GM04504 (cell line): Measurements from ENCODE around the gene CACNB2.
"Not testable (repeated sequence)": the region's sequence is repeated elsewhere in the genome, so short reads cannot be mapped to it uniquely, and the experiment has no call there.

Experiments used
- DNase-seq: peaks from one replicate; pipeline ENCODE4 v3.0.0-alpha.2; 2012; ENCODE audit warnings: low read depth

CACNB2 gene

DNA sequence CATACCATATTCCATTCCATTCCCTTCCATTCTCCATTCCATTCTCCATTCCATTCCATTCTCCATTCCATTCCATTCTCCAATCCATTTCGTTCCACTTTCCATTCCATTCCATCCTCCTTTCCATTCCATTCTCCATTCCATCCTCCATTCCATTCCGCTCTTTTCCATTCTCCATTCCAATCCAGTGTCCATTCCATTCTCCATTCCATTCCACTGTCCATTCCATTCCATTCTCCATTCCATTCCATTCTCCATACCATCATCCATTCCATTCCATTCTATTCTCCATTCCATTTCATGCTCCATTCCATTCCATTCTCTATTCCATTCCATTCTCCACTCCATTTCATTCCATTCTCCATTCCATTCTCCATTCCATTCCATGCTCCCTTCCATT, 430.2 kb downstream of the CACNB2 start:
- DNase-seq: not testable (repeated sequence)

DNA sequence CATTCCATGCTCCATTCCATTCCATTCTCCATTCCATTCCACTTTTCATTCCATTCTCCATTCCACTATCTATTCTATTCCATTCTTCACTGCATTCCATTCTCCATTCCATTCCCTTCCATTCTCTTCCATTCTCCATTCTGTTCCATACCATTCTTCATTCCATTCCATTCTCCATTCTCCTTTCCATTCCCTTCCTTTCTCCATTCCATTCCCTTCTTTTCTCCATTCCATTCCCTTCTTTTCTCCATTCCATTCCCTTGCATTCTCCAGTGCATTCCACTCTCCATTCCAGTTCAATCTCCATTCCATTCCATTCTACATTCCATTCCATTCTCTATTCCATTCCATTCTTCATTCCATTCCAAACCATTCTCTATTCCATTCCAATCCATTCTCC, 430.9 kb downstream of the CACNB2 start:
- DNase-seq: no peak

DNA sequence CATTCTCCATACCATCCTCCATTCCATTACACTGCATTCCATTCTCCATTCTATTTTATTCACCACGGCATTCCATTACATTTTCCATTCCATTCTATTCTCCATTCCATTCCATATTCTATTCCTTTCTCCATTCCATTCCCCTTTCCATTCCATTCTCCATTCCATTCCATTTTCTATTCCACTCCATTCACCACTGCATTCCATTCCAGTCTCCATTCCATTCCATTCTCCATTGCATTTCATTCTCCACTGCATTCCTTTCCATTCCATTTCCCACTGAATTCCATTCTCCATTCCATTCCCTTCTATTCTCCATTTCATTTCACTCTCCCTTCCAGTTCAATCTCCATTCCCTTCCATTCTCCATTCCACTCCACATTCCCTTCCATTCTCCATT, 431.6 kb downstream of the CACNB2 start:
- no peak for DNase-seq

DNA sequence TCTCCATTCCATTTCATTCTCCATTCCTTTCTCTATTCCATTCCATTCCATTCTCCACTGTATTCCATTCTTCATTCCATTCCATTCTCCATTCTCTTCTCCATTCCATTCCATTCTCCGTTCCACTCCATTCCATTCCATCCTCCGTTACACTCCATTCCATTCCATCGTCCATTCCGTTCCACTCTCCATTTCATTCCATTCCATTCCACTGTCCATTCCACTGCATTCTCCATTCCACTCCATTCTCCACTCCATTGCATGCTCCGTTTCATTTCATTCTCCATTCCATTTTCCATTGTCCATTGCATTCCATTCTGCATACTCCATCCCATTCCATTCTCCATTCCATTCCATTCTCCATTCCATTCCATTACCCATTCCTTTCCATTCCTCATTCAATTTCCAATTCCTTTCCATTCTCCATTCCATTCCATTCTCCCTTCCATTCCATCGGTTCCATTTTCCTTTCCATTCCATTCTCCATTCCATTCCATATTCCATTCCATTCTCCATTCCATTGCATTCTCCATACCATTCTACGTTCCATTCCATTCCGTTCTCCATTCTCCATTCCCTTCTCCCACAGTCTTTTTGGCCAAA, 432.8 kb downstream of the CACNB2 start:
- DNase-seq: no peak

DNA sequence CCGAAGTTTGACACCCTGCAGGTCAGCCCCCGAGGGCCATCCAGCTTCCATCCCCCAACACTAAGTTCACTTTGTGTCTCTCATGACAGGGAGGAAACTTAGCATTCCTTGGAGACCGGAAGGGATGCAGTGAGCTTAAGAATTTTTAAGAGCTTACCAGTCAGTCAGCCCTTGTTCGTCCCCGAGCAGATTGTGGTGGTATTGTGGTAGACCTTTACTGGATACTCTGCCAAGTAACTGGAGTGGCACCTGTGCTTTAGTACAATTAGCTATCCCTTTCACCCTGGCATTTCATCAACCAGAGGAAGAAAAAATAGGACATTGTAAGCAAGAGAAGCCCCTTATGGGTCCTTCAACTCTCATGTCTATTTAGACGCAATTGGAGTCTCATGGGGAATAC, 436.4 kb downstream of the CACNB2 start:
- DNase-seq: no peak

DNA sequence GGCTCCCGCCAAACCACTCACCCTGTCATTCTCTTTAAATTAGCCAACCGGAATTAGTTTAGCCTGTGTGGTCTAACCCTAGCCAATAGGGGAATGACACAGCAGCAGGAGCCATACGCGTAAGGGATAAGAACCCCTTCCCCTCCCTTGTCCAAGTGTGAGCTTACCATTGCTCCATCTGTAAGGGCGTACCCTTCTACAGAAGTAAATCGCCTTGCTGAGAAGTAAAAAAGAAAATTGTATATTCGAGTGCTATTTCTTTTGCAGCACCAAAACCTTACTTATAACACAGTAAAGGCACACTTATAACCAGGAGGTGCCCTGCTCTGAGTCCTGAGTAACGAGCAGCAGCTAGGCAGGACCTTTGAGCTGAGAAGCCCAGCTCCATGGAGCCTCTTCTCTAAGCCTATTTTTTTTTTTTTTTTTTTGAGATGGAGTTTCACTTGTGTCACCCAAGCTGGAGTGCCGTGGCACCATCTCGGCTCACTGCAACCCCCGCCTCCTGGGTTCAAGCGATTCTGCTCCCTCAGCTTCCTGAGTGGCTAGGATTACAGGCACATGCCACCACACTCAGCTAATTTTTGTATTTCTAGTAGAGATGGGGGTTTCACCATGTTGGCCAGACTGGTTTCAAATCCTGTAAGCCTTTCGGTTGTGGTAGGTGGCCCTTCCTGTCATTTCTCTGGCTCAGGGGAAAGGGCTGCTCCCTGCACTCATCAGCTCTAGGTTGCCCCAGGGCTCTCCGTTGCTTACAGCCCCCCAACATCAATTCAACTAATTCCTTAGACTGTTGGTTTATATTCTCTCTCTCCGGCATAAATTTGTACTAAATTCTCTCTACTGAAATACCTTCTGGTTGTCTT, 437.8 kb downstream of the CACNB2 start:
- no peak for DNase-seq

DNA sequence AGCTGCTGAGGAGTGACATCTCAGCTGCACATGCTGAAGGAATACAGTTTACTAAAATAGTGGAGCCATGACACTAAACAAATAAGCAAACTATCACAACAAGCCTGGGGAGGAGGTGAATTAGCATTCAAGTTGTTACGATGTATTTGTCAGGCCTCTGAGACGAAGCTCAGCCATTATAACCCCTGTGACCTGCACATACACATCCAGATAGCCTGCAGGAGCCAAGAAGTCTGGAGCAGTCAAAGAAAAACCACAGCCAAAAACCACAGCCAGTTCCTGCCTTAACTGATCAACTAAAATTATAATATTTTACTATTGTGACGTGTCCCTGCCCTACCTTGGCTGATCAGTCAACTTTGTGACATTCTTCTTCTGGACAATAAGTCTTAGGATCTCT, 442.6 kb downstream of the CACNB2 start:
- no peak for DNase-seq

DNA sequence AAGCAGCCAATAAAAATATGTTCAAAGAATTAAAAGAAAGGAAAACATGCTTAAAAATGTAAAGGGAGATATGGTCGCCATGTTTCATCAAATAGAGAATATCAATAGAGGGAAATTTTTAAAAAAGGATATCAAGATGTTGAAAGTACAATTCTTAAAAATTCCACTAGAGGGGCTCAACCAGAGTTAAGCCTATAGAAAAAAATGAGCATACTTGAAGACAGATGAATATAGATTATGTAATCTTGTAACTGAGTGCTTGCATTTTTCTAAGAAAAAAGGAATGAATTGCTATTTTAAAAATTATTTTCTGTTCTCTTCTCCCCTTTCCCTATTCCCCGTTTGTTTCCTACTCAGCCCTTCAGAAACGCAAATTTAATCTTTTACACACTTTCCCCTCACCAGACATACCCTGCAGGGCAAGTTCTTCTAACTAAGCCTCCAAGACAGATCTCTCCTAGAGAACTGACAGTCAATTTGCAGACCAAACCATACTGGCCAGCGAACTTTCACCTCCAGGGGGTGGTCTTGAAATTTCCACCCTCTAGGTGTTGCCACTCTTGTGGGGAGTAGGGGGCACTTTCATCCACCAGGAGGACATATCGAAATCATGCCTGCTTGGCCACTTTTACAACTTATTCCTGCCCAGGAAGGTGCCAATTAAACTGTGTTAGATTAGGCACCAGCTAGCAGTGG, 443.5 kb downstream of the CACNB2 start:
- DNase-seq: no peak

DNA sequence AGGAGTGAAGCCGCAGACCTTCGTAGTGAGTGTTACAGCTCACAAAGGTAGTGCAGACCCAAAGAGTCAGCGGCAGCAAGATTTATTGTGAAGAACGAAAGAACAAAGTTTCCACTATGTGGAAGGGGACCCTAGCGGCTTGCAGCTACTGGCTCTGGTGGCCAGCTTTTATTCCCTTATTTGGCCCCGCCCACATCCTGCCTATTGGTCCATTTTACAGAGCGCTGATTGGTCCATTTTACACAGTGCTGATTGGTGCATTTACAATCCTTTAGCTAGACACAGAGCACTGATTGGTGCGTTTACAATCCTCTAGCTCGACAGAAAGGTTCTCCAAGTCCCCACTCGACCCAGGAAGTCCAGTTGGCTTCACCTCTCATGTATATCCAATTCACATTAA, 446.4 kb downstream of the CACNB2 start:
- DNase-seq: not testable (repeated sequence)

DNA sequence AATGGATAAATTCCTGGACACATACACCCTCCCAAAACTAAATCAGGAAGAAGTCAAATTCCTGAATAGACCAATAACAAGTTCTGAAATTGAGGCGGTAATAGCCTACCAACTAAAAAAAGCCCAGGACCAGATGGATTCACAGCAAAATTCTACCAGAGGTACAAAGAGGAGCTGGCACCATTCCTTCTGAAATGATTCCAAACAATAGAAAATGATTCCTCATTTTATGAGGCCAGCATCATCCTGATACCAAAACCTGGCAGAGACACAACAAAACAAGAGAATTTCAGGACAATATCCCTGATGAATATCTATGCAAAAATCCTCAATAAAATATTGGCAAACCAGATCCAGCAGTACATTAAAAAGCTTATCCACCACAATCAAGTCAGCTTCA, 450.9 kb downstream of the CACNB2 start:
- DNase-seq: not testable (repeated sequence)
